Activated CD4-positive, CD25-positive, alpha-beta regulatory T cell treated with anti-CD3 and anti-CD28 coated beads, Interleukin-2, amount 50 U/mL, for 16 hours (primary cell): ENCODE results near the gene TMEM141.
"Not testable (repeated sequence)": the region's sequence is repeated elsewhere in the genome, so short reads cannot be mapped to it uniquely, and the experiment has no call there.

Experiments
- DNase-seq: peaks from one replicate; pipeline ENCODE4 v3.0.0-alpha.2; 2020; ENCODE audit warnings: low read depth, low spot score

Gene TMEM141

DNA sequence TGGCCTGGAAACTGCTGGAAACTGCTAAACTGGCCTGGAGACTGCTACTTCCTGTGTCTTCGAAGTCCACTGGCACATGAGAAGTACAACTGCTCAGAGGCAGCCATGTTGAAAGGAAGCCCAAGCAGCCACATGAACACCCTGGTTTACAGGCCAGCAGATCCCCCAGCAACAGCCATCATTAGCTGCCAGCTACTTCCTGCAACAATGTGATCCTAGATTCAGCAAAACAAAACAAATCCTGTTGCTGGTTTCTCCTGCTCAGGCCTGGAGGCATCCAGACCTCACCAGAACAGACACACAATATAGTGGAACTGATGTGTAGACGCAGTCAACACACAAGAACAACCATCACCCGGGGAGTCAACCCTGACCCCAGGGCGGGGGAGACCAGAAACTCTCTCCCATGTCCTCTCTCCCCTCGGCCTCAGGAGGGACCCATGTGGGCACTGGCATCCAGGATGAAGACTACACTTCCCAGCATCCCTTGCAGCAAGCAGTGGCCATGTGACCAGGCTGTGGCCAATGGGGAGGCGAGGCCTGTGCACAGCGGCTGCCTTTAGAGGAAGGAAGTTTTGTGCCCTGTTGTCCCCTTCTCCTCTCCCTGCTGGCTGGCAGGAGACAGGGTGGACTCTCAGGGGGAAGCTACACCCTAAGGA, 17.6 kb upstream of the TMEM141 start:
- no peak for DNase-seq

DNA sequence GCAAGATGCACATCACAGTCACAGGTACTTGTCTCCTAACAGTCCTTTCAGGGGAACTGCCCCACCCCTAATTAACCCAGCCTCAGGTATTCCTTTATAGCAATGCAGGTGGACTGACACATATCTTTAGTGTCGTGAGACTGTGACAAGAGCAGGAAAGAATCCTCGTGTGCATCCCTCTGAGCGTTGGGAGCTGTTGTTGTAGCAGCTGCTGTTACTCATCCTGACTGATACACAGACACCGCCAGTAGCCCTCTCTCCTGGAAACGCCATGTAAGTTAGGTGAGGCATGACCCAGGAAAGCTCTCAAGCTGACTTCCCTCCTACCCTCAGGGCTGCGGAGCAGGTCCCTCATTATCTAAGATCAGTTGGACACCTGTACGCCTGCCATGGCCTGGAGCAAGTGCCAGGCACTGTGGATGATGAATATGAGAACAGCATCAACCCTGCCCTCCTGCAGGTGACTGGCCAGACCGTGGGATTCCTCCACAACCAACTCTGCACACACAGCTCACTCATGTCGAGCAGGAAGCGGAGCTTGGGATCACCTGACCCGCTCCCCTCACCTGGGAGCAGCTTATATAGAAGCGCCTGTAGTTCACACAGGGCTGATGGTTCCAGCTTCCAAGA, 16.6 kb upstream of the TMEM141 start:
- DNase-seq = no peak

DNA sequence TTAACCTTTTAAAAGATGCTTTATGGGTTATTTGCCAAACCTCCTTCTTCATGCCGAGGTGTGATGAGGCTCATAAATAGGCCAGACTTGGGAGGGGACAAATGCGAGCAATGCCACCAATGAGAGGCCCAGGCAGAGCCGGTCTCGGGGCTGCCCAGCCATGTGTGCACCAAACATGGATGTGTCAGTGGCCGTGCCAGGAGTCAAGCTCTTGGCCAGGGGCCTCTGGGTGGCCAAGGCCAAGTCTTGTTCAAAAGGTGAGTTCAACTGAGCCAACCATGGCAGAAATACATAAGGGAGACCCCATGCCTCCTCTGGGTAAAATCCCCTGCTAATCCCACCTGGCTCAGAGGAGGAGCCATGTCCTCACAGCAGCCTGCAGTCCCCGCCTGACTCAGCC, 16.0 kb upstream of the TMEM141 start:
- no peak for DNase-seq

DNA sequence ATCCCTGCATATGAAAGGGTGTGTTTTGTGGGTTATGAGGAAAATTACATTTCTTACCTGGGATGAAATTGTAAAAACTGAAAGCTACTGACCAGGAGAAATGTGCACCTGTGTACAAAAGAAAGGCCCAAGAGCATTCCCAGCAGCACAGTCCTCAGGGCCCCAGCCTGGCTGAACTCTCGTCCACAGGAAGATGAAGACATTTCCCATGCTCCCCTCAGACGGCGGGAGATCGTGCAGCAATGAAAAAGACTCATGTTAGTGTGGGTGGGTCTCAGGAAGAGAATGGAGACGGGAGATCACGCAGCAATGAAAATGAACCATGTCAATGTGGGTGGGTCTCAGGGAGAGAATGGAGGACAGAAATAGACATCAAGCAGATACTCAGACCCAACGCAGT, 14.2 kb upstream of the TMEM141 start:
- DNase-seq = no peak

DNA sequence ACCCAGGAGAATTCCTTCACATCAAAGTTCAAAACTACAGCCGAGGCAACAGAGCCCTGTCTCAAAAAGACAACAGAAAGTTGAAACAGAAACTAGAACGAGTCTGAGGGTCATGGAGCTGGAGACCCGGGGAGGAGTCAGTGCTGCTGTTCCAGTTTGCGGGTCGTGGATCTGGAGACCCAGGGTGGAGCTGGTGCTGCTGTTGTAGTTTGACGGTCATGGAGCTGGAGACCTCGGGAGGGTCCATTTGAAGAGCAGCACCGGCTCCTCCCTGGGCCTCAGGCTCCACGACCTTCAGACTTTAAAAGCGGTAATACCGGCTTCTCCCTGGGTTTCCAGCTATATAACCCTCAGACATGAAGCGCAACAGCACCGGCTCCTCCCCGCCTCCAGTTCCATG, 13.8 kb upstream of the TMEM141 start:
- DNase-seq = no peak

DNA sequence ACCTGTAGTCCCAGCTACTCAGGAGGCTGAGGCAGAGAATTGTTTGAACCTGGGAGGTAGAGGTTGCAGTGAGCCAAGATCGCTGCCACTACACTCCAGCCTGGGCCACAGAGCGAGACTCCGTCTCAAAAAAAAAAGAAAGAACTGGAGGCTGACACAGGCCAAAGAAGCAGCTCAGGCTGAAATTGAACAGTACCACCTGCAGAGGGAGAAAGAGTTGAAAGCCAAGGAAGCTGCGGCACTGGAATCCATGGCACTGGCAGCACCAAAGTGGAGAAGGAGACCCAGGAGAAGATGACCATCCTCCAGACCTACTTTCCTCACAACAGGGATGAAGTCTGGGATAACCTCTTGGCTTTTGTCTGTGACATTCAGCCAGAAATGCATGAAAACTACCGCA, 11.3 kb upstream of the TMEM141 start:
- DNase-seq = no peak

DNA sequence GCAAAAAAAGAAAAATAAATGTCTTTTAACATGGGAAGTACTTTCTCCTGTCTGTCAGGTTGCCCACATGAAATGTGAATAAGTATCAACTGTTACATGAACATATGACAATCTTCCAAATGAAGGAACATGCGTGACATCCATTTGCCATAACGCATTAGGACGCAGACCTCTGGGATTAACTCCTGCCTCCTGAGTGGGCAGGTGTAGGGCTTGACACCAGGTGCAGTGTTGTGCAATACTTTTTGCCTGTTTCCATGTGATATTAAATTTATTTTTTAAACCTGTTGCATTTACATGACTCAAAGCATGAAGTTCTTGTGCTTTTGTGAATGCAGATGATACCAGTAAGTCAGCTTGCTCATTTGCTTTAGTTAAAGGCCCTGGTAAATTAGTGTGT, 8.7 kb upstream of the TMEM141 start:
- DNase-seq = no peak

DNA sequence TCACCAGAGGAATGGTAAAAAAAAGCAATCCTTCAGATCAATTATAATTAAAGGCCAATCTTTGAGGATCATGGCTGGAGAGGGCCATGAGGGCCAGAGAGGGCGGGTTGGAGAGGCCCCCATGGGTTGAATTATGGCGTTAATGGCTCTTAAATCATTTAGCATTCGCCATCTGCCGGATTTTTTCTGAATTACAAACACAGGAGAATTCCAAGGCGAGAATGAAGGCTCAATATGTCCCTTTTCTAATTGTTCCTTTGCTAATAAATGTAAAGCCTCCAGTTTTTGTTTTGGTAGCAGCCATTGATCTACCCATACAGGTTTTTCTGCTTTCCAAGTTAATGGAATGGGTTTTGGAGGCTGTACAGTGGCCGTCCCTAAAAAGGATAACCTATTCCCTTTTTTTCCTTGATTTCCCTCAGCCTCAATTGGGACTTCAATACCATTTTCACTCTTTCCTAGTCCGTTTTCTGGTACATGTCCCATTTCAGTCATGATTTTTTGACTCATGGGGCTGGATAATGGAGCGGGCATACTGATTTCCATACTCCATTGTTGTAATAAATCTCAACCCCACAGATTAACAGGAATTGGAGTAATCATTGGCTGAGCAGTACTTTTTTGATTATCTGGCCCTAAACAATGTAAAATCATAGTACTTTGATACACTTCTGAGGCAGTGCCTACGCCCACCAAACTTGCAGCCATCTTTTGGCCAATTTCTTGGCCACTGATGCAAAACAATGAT, 6.7 kb upstream of the TMEM141 start:
- no peak for DNase-seq

DNA sequence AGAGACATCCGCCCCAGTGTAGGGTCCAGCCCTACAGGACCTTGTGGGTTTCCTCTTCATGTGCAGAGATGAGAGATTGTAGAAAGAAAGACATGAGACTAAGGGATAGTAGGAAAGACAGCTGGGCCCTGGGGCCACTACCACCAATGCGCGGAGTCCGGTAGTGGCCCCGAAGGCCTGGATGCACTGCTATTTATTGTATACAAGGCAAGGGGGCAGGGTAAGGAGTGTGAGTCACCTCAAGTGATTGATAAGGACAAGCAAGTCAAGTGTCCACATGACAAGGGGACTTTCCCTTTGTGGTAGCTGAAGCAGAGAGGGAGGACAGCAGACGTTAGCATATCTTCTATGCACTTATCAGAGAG, 6.2 kb upstream of the TMEM141 start:
- DNase-seq = no peak

DNA sequence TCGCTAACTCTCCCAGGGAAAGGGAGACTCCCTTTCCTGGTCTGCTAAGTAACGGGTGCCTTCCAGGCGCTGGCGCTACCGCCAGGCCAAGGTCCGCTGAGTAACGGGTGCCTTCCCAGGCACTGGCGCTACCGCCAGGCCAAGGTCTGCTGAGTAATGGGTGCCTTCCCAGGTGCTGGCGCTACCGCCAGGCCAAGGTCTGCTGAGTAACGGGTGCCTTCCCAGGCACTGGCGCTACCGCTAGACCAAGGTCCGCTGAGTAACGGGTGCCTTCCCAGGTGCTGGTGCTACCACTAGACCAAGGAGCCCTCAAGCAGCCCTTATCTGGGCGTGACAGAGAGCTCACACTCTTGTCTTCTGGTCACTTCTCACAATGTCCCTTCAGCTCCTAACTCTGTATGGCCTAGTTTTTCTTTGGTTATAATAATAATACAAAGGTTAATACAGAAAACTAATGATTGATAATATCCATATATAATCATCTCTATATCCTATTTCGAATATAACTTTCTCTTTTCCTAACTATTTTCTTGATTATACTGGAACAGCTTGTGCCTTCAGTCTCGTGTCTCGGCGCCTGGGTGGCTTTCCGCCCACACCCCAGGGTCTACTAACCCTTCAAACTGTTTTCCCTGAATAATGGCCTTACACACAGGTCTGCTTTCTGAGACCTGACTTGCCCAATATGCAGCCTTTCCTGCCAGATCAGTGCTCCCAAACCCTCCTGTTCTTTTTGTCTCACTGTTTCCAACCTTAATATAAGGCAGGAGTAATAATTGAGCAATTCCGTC, 5.4 kb upstream of the TMEM141 start:
- not testable (repeated sequence) for DNase-seq

DNA sequence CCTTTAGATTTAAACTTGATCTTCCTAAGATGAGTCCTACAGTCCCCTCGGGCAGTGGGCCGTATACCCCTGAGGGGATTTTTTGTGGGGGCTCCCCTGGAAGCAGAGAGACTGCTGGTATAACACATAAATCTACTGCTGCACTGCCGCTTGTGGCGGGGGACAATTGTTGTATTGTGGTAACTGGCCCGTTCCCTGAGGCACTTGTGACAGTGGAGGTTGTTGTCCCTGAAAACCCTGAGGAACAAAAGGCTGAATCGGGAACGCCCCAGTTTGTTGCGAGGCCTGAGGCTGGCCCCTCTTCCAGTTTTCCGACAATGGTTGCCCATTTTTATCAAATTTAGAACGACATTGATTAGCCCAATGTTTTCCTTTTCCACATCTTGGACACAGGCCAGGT, 4.7 kb upstream of the TMEM141 start:
- no peak for DNase-seq

DNA sequence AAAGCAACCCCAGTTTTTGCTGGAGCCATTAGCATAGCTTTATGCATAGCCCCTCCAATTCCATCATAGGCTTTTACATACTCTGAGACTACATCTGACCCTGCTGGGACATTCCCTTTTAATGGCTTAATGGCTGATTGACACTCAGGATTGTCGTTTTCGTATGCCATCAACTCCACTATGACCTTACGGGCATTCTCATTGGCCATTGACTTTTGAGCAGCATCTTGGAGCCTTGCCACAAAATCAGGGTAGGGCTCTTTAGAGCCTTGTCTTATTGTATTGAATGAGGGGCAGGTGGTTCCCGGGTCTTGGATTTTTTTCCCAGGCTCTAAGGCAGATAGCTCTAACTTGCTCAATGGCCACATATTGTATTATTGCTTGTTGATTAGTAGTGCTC, 4.2 kb upstream of the TMEM141 start:
- DNase-seq = not testable (repeated sequence)

DNA sequence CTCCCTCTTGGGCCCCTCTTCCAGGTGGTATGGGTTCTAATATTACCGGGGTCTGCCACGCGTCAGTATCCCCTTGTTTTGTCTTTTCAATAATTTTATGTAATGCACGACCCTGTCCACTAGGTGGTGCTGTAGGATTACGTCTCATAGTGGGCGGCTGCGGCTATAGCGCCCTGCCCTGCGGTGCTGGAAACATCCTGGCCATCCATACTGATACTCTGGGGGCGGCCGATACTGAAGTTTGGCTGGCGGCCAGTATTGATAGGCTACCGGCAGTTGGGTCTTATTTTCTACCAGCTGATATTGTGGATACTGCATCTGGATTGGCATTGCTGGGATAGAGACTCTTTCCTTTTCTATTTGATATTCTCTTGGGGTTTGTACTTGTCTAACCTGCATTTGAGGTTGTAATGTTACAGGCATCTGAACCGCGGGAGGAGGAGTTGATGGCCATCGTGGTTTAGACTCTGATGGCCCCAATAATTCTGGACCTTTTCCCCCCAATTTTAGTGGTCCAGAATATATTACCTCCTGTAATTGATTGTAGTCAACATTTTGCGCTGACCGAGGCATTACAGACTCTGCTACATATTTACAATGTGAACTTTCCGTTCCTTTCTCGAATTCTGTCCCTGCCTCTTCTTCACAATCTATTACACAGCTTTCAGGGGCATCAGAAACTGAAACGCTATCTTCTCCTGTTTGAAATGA, 3.3 kb upstream of the TMEM141 start:
- peak; percentile 67 for DNase-seq

DNA sequence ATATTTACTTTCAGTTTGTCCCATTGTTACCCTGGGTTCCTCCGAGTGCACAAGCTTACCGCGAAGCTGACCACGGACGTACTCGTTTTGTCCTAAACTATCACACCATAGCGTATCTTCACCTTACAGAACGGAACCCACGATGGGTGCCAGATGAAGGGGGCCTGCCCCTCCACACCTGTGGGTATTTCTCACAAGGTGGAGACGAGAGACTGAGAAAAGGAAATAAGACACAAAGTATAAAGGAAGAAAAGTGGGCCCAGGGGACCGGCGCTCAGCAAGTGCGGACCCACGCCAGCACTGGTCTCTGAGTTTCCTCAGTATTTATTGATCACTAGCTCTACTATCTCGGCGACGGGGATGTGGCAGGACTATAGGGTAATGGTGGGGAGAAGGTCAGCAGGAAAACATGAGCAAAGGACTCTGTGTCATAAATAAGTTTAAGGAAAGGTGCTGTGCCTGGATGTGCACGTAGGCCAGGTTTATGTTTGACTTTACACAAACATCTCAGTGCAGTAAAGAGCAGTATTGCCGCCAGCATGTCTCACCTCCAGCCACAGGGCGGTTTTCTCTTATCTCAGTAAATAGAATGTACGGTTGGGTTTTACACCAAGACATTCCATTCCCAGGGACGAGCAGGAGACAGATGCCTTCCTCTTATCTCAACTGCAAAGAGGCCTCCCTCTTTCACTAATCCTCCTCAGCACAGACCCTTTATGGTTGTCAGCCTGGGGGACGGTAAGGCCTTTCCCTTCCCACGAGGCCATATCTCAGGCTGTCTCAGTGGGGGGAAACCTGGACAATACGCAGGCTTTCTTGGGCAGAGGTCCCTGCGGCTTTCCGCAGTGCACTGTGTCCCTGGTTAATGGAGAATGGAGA, 2.3 kb upstream of the TMEM141 start:
- DNase-seq = not testable (repeated sequence)

DNA sequence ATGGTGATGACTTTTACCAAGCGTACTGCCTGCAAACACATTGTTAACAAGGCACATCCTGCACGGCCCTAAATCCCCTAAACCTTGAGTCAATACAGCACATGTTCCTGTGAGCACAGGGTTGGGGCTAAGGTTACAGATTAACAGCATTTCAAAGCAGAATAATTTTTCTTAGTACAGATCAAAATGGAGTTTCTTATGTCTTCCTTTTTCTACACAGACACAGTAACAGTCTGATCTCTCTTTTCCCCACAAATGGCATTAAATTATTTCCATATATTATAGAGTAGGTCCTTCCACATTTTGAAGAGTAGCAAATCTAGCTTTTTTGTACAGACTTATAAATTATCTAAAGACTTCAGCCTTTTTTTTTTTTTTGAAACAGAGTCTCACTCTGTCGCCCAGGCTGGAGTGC, 1.6 kb upstream of the TMEM141 start:
- DNase-seq = no peak

DNA sequence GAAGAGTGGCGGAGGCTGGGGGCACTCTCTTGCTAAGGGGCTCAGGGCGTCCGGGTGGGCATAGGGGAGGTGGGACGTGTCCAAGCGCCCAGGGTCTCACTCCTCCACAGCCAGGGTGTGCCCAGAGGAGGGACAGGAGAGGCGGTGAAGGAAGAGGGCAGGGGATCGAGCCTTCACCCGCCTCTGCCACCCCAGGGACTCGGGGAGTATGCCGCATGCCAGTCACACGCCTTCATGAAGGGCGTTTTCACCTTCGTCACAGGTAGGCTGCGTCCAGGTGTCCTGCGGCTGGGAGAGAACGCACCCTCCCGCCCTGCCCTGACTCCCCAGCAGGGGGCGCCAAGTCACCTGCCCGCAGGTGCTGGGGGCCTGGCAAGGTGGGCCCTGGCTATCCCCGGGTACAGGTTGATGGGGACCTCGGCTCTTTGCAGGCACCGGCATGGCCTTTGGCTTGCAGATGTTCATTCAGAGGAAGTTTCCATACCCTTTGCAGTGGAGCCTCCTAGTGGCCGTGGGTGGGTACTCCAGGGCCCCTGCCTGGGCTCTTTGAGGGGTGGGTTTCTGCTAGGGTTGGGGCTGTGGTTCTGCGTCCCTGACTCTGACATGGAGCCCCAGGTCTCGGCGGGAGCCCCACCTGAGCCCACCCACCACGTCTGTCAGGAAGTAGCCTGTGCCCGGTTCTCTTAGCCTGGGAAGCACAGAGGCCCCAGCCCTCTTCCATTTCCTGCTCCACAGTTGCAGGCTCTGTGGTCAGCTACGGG, 552 bp downstream of the TMEM141 start:
- DNase-seq = peak; percentile 60

DNA sequence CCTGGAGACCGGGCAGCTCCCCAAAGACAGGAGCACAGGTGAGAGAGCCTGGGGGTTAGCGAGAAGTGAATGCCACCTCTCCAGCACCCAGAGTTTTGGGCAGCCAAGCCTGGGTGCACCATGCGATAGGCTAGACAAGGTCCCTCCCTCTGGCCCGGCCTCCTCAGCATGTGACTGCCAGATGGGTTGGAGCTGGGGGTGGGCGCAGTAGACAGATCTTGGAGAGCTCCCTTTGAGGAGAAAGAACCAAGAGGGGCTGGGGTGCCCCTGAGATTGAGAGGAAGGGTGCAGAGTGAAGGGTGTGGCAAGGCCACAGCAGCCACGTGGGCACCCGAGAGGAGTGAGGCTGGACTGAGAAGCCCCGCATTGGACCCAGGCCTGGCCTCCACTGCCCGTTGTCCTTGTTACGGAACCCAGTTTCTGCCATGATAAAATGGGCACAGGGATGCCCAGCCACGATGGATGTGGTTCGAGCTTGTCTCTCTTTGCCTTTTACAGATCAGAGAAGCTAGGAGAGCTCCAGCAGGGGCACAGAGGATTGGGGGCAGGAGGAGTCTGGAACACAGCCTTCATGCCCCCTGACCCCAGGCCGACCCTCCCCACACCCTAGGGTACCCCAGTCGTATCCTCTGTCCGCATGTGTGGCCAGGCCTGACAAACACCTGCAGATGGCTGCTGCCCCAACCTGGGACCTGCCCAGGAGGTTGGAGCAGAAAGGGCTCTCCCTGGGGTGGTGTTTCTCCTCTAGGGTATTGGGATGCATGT, 1.4 kb downstream of the TMEM141 start:
- no peak for DNase-seq

DNA sequence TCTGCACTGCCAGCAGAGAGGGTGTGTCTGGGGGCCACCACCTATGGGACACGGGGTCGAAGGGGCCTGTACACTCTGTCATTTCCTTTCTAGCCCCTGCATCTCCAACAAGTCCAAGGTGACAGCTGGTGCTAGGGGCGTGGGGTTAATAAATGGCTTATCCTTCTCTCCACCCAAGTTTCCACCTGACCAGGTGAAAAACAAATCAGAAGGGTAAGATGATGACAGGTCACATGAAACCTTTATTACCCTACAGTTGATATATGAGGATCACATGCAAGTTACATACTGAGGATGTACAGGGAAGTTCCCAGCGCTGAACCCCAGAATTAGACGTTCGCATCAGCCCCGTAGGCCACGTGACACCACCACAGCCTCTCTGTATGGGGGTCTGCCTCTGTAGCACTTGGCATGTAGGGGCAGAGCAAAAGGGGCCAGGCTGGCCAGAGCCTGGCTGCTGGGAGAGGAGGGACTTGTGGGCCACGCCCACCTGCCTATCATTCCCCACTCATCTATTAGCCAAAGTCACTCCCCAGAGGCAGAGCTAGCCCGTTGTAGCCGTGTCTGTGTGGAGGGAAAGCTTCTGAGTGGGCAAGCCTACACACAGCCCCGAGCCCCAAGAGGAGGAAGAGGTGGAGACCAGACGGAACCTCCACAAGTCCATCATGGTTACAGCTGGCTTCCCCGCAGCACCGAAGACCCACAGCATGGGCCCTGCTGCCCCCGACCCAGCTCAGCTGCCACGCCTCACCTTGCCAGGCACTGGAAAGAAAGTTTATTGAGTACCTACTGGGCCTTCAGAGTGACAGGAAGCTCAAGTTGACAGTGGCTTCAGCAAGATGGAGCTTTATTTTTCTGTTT, 2.2 kb downstream of the TMEM141 start:
- DNase-seq = no peak
